HG02885 (cell line): ENCODE results near the gene PHACTR1.
A peak's percentile ranks its signal among the peaks of the same experiment; 100 is the strongest.

ENCODE experiments used
- ATAC-seq: cut with Tn5 transposase; IDR thresholded peaks from one replicate; pipeline ENCODE4 v1.9.1; 2021; ENCODE audit warnings: mild to moderate bottlenecking; ENCODE audit not compliant: unreplicated experiment, poor library complexity

Gene PHACTR1

DNA sequence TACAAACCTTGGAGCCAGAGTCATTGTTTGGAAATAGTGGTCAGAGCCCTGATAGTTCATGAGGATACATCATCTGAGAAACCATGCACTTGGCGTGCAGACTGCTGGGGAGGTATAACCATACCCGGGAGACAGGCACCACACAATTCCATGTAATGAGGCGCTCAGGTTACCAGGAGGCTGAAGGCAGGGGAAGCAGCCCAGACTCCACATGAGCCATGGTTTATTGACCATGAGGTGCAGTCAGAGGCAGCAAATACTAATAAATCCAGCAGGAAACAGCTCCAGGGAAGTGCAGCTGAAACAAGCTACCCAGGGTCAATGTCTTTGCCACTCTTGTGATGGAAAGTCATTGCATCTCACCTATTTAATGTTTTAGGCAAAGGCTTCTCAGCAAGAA, 455.7 kb downstream of the PHACTR1 start:
- ATAC-seq = no peak

DNA sequence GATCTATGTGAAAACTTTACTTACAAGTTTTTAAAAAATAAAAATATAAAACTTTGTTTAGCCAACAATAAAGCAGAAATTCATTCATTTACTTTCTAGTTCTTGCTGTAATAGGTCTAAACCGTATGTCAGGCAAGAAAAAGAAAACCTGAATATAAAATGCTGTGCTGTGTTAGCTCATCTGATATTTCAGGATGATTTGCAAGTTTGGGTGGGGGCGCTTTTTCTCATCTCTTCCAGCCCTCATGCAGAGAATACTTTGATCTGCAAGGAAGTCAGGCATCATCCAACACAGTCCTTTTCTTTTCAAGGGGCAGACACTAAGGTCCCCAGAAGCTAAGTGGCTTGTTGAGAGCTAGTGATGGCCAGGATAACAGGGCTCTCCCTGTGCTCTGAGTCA, 458.5 kb downstream of the PHACTR1 start:
- no peak for ATAC-seq

DNA sequence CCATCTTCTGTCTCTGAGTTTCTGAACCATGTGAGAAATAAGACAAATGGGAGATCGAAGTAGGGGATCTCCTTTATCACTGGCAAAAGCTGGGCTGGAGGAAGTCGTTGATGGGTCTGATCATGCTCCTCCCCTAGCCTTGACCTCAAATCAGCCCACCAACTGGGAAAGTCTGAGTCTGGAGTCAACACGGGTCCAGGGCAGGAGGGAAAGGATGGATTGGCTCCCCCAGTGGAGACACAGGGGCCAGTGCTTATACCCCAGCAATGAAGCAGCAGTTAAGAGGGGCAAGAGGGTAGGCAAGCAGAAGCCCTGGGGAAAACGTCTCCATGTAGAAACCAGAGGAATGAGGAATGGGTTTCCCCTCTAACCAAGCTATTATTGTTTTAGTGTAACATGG, 459.2 kb downstream of the PHACTR1 start:
- ATAC-seq = no peak

- ATAC-seq = no peak
Measured at GRCh38 chr6:13177664-13178063, 461.1 kb downstream of the PHACTR1 start.

DNA sequence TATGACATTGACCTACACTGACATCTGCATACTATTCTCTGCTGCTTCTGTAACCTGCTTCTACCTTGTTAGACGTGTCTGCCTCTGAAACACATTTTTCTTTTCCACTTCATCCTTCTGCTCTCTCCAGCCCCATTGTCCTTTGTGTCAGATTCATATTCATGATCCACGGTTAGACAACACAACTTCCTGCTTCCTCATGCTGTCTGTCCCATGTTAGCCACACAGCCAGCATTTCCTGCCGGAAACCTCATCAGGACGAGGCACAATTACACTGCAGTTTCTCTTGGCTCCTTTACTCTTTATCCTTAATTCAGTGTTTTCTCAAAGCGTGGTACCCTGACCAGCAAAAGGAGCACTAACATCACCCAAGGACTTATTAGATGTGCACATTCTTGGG, 461.5 kb downstream of the PHACTR1 start:
- ATAC-seq = no peak

DNA sequence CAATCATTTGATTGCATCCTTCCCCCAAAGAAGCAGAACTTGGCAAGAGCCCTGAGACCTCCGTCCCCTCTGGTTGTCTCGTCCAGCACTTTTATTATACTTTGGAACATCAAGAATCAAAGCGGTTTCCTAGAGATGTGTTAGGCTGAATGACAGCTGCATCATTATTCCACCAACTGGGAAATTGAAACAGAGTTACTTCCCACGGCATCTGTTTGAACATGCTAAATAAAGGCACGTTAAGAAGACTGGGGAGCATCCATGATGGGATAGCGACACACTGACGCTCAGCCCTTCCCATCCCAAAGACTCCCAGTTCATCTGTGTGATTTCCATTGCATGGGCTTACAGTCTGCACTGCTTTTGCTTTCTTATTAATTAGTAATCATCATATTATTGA, 464.0 kb downstream of the PHACTR1 start:
- no peak for ATAC-seq

DNA sequence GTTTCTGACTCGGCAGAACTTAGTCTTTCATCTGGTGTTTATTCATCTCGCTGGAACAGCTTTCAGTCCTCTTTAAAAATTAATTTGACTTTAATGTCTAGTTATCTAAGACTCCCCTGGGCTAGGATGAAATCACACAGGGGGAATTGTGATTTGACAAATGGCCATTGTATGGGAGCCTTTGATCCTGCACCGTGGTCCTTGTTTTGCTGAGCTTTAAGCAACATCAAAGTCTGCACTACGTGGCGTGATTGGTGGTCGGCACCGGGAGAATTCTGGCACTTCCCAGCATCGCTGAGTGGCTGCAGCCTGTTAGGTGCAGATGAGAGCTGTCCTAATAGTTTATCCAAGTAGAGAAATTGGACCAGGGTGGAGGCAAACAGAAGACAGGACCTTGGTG, 464.8 kb downstream of the PHACTR1 start:
- ATAC-seq = no peak

DNA sequence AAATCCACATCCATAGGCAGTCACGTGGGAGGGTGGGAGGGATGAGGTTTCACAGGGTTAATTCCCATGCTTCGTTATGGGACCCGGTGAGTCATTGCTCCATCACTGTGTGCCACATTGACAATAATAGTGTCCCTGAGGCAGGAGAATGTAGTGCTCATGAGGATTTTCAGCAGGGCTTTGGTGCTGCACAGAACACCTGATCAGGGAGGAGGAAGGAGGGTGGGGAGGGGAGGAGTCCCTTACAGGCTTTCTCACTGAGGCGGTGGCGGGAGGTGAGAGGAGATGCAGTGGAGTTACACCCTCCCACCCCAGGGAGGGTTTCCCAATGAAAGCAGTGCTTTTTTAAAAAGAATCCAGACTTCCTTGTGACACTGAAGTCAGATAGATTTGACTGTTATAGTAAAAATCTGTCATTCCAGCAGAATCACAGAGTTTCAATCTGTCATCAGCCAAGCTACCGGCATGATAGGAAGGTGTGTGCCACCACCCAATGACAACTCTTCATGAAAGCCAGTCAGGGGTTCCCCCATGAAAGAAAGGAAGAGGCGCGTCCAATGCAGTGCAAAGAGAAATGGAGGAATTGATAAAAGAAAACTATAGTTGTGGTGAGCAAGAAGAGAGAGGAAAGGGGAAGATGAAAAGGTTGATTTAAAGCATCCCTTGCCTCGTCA, 467.0 kb downstream of the PHACTR1 start:
- ATAC-seq = no peak

- ATAC-seq = no peak
Measured at GRCh38 chr6:13184089-13184468, 467.5 kb downstream of the PHACTR1 start.

- ATAC-seq = no peak
Measured at GRCh38 chr6:13184547-13184946, 468.0 kb downstream of the PHACTR1 start.

DNA sequence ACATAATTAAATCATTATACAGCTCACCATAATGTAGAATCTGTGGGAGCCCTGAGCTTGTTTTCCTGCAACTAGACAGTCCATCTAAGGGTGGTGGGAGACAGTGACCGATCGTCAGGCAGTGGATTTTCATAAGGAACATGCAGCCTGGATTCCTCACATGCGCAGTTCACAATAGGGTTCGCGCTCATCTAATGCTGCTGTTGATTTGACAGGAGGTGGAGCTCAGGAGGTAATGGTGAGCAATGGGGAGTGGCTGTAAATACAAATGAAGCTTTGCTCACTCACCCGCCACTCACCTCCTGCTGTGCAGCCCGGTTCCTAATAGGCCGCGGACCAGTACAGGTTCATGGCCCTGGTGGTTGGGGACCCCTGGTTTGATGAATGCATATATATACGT, 470.3 kb downstream of the PHACTR1 start:
- no peak for ATAC-seq

DNA sequence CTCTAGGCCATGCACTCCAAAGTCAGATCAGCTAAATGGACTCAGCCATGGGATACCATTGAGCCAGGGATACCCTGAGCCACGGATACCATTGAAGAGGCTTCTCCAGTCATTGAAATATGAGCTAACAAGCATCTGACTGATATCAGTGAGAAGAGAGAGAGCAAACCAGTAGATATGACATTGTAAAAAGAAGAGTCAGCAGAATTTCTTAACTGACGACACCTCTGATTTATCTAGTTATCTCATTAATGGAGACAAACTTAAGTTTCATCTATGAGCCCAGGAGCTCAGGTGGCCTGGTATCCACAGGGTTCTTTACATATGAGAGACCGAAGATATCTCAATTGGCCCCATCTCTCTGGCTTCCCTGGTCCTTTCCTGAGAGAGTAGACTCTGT, 471.1 kb downstream of the PHACTR1 start:
- ATAC-seq = no peak

- no peak for ATAC-seq
Measured at GRCh38 chr6:13188306-13188705, 471.7 kb downstream of the PHACTR1 start.

- ATAC-seq = no peak
Measured at GRCh38 chr6:13189710-13190109, 473.1 kb downstream of the PHACTR1 start.

DNA sequence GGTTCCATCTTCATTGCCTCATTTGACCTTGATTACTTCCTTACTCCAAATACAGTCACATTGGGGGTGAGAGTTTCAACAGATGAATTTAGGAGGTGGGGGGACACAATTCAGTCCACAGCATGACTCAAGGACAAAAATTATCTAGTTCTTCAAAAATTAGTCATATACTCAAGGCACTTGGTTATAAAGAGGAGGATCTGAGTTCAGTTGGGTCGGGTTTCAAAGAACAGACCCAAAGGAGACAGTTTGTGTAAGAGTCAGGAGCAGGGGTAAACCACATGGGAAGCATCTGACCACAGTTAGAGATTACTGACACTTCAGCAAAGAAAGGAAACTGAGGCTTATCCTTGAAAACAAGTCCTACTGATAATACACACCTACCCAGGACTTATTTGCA, 473.8 kb downstream of the PHACTR1 start:
- ATAC-seq = no peak

- no peak for ATAC-seq
Measured at GRCh38 chr6:13191461-13191860, 474.9 kb downstream of the PHACTR1 start.

DNA sequence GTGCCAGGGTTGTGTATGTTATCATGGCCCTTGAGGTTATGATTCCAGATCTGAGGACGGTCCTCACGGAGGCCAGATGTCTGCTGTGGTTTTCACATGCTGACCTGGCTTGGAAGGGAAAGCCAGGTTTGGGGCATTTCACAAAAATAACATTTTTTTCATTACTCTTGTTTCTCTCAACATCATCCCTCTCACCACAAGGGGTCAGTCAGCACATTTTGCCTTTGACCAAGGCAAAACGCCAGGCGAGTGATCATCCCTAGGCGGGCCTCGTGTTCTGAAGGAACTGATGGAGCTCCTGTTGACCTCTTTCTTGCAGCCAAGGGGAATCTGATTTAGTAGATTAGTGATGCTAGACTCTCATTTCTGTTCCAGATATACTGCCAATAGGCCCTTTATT, 478.3 kb downstream of the PHACTR1 start:
- ATAC-seq = peak; percentile 65

DNA sequence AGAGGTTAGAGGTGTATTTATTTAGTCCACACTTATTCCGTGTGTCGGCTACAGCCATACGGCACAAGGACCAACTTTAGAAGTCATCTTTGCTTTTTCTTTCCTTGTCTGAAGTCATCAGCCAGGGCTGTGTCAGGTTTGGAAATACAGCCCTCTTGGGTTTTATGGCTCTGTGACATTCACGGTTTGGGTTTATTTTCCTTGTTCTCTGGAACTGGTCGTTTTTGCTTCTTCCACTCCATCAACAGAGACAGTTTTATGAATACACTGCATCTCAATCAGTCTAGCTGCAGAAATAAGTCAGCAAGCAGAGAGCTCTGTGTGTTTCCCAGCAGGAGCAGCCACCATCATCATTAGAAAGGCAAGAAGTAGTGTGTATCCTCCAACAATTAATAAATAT, 479.2 kb downstream of the PHACTR1 start:
- ATAC-seq = no peak

DNA sequence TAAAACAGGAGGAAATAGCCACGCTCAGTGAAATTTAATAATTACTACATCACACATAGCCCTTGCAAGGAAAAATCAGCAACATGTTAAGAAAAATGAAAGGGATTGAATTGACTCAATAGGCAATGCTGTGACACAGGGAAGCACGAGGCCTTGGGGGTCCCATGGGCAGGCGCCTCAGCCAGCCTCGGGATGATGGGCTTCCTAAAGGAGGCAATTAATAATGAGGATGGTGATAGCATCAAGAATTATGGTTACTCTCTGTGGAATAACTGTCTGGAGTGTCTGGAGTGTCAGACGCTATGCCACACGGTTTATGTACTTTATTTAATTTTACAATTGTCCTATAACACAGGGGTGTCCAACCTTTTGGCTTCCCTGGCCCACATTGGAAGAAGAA, 481.6 kb downstream of the PHACTR1 start:
- no peak for ATAC-seq

GRCh38 chr6:13201336-13201735, 484.8 kb downstream of the PHACTR1 start:
- no peak for ATAC-seq

DNA sequence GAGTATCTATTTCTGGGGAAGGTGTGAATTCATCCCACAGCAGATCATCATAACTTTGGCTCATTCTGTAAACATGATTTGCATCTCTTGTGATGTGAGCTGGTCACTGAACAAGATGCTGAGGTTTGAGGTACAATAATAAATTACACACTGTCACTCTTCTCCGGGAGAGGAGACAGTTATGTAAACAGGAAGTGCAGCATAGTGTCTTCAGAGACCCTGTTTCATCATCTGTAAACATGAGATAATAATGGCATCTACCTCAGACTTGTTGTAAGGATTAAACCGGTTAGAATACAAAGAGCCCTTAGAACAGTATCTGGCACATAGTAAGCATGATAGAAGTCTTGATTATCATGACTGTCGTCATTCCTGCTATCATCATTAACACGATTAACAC, 486.6 kb downstream of the PHACTR1 start:
- no peak for ATAC-seq

GRCh38 chr6:13205106-13205505, 488.5 kb downstream of the PHACTR1 start:
- ATAC-seq = no peak

DNA sequence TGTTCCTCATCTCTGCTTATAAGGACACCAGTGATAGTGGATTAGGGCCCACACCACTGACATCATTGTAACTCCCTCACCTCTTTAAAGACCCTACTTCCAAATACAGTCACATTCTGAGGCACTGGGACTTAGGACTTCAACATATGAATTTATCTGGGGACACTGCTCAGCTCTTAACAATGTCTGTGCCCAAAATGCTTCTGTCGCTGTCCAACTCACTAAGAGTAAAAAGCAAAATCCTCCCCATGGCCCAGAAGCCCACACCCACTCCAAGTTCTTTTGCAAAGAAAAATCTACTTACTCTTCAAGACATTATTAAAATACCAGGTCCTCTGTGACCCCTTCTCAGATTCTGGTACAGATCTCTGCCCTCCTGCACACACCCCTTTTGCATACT, 495.5 kb downstream of the PHACTR1 start:
- no peak for ATAC-seq
